DND-41 (cell line): Measurements from ENCODE around the gene MYOCOS.

Experiments used
- CTCF ChIP-seq: IDR thresholded peaks from 2 replicates; pipeline ENCODE4 v1.5.1; 2012; ENCODE audit warnings: borderline replicate concordance, low read length, moderate library complexity, mild to moderate bottlenecking; ENCODE audit not compliant: poor library complexity, severe bottlenecking; ENCODE audit errors: extremely low read depth
- EZH2 ChIP-seq: IDR thresholded peaks from 3 replicates; pipeline ENCODE4 v1.6.1; 2012; ENCODE audit warnings: borderline replicate concordance, low read depth, mild to moderate bottlenecking, moderate library complexity, low read length, inconsistent platforms; ENCODE audit not compliant: severe bottlenecking

- TF ChIP-seq CTCF (no peak), EZH2 (no peak)
Measured at GRCh38 chr1:171585715-171586114, 36.3 kb upstream of the MYOCOS start.
